ENCODE results near the gene TMEM53.

Gene TMEM53

DNA sequence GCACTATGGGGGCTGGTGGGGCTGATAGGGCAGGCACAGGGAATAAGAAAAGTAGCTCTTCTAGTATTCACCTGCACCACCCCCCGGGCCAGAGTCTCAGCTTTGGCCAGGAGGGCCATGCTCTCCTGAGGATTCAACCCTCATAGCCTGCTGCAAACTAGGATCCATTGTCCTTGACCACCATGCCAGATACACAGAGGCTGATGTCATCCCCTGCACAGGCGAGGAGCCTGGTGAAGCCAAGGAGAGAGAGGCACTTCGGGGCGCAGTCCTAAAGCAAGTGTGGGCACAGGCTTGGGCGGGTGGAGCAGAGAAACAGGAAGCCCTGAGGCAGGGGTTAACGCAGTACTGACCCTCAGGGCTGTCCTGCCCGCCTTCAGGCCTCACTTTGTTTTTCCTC is 29.5 kb downstream of the TMEM53 start:
- no peak for DNase-seq (ENCODE audit: low read depth, low spot score)
- CTCF ChIA-PET = interaction anchor here (4.2 to 17.6 kb wide), 3 partner anchors 7 to 39 kb away, joined by 15 to 462 read pairs (median 245); no protein-coding TSS in a partner anchor
- POLR2A ChIA-PET = no interaction called here
- H3K4me3 ChIP-seq (ENCODE audit: low read depth, low read length) = no peak overlapping the region
- TF ChIP-seq, protein P1, sequence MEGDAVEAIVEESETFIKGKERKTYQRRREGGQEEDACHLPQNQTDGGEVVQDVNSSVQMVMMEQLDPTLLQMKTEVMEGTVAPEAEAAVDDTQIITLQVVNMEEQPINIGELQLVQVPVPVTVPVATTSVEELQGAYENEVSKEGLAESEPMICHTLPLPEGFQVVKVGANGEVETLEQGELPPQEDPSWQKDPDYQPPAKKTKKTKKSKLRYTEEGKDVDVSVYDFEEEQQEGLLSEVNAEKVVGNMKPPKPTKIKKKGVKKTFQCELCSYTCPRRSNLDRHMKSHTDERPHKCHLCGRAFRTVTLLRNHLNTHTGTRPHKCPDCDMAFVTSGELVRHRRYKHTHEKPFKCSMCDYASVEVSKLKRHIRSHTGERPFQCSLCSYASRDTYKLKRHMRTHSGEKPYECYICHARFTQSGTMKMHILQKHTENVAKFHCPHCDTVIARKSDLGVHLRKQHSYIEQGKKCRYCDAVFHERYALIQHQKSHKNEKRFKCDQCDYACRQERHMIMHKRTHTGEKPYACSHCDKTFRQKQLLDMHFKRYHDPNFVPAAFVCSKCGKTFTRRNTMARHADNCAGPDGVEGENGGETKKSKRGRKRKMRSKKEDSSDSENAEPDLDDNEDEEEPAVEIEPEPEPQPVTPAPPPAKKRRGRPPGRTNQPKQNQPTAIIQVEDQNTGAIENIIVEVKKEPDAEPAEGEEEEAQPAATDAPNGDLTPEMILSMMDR (IDR thresholded peaks at IDR 0.05; ENCODE audit: insufficient read depth, low read length, missing control alignments) = no peak

DNA sequence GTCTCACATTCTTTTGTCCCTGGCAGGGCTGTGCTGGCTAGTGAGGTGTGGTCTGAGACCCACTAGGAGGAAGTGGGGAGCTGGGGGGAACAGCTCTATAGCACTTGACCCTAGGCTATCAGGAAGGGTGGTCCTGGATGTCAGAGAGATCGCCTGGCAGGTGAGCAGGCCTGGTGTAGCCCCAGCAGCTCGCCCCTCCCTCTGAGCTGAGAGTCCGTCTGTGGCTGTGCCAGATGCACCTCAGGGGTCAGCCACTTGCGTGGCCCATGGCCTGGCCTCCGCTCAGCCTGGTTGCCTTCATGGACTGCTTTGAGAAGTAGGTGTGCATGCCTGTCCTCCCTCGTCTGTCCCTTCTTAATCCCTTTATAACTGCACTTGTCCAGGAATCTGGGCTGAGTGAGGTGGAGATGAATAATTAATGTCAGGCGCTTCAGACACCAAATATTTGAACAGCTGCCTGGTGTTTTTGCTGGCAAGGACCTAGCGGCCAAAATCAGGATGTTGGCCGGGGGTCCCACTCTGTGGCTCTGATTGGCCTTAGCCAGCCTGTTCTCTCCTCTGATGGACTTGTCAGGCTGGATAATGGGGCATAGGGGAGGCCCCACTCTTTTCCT is 30.5 kb downstream of the TMEM53 start:
- H3K4me3 ChIP-seq (ENCODE audit: low read depth, low read length) = no peak overlapping the region
- ChIA-PET POLR2A (interaction anchor here (0.6 kb wide), 1 partner anchor 12 kb away, joined by 3 read pairs; no protein-coding TSS in a partner anchor), CTCF (interaction anchor here (0.8 to 17.6 kb wide), 4 partner anchors 8 to 38 kb away, joined by 3 to 462 read pairs (median 130); no protein-coding TSS in a partner anchor)
- no peak for DNase-seq (ENCODE audit: low read depth, low spot score)
- TF ChIP-seq, protein P1 (IDR thresholded peaks at IDR 0.05; ENCODE audit: insufficient read depth, low read length, missing control alignments) = no peak

DNA sequence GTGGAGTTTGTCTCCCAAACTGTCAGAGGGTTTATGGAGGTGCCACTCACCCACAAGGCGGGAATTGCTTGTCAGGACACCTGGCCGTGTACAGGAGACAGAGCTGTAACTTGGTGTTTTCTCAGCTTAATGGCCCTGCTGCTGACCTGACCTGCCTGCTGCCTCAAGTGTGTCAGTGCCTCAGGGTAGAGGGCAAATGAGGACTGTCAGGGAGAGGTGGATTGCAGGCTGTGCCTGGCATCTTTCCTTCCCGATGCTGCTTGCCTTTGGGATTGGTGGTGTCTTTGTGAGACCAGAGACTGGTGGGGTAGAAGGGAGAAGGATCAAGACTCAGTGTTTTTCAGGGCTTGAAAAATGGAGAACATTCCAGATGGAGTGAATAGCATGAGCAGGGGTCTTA is 31.4 kb downstream of the TMEM53 start:
- CTCF ChIA-PET = interaction anchor here (0.8 to 17.6 kb wide), 8 partner anchors 9 to 425 kb away, joined by 3 to 462 read pairs (median 7); no protein-coding TSS in a partner anchor
- no peak for DNase-seq (ENCODE audit: low read depth, low spot score)
- H3K4me3 ChIP-seq (ENCODE audit: low read depth, low read length) = no peak overlapping the region
- TF ChIP-seq, protein P1 (IDR thresholded peaks at IDR 0.05; ENCODE audit: insufficient read depth, low read length, missing control alignments) = no peak
- POLR2A ChIA-PET = interaction anchor here (0.6 kb wide), 1 partner anchor 11 kb away, joined by 3 read pairs; no protein-coding TSS in a partner anchor

DNA sequence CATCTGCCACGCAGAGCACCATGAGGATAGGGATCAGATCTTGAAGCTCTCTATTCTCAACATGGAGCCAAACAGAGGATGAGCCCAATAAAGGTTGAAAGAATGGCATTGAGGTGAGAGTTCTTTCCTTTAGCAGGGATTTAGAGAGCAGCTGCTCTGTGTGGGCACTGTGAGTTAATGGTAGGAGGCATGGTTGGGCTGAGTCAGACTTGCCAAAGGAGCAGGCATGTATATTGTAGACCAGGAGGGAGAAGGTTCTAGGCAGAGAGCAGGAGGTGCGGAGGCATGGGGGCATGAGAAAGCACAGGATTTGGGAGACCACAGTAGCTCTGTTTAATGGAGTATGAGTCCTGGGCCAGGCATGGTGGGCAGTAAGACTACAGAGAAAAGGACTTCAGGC is 32.0 kb downstream of the TMEM53 start:
- no peak for DNase-seq (ENCODE audit: low read depth, low spot score)
- H3K4me3 ChIP-seq (ENCODE audit: low read depth, low read length) = no peak overlapping the region
- ChIA-PET POLR2A (interaction anchor here (0.9 to 1.2 kb wide), 2 partner anchors 10 to 419 kb away, joined by 3 to 11 read pairs; no protein-coding TSS in a partner anchor), CTCF (interaction anchor here (0.8 to 17.6 kb wide), 8 partner anchors 9 to 424 kb away, joined by 3 to 462 read pairs (median 7); no protein-coding TSS in a partner anchor)
- TF ChIP-seq, protein P1 (IDR thresholded peaks at IDR 0.05; ENCODE audit: insufficient read depth, low read length, missing control alignments) = no peak

DNA sequence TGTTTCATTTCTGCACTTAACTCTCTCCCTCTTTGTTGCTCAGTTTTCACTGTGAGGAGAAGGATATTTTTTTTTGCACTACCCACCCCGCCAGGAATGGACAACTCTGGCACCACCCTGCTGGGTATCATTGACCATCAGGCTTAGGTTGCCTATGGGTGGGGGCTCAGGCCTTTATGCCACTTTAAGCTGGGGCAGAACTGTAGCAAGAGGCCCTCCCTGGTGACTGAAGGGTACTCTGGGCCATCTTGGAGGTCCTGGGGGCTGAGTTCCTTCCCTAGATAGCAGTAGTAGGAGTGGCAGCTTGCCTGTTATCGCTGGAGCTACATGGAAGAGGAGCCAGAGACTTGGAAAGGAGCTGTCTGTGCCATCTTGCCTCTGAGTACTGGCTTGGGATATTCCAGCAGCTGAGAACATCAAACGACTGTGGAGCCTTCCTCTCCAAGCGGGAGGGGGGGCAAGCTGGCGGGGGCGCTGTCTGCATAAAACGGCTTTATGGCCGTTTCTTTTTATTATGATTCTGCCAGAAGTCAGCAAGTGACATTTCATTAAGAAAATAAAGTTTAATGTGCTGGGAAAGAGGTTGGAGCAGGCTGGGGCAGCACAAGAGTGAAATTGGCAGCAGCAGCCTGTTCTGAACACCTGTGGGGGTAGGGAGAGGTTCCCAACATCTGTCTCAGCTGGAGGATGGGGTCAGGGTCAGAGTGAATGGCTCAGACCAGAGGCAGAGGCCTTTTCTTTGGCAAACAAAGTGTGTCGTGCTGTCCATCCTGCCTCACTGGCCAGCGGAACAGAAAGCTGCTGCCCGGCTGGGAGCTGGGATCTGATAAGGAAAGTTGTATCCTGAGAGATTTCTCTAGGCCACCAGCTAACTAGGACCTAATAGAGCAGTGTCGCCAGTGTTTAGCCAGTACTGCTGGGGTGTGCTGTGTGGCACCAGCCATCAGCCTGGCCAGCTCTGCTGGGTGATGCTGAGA is 32.9 kb downstream of the TMEM53 start:
- H3K4me3 ChIP-seq (ENCODE audit: low read depth, low read length) = no peak overlapping the region
- DNase-seq (ENCODE audit: low read depth, low spot score) = no peak
- ChIA-PET POLR2A (interaction anchor here (0.9 to 1.2 kb wide), 2 partner anchors 9 to 418 kb away, joined by 3 to 11 read pairs; no protein-coding TSS in a partner anchor), CTCF (interaction anchor here (1.2 to 17.6 kb wide), 7 partner anchors 9 to 423 kb away, joined by 3 to 462 read pairs (median 9); no protein-coding TSS in a partner anchor)
- TF ChIP-seq, protein P1 (IDR thresholded peaks at IDR 0.05; ENCODE audit: insufficient read depth, low read length, missing control alignments) = no peak

All from AG04449 (cell line).